GM21360 (cell line): ENCODE measurements around the gene RPL39L.

ENCODE experiments used
- ATAC-seq: cut with Tn5 transposase; IDR thresholded peaks from one replicate; pipeline ENCODE4 v1.9.1; 2021; ENCODE audit warnings: mild to moderate bottlenecking, moderate library complexity; ENCODE audit not compliant: unreplicated experiment

RPL39L gene

DNA sequence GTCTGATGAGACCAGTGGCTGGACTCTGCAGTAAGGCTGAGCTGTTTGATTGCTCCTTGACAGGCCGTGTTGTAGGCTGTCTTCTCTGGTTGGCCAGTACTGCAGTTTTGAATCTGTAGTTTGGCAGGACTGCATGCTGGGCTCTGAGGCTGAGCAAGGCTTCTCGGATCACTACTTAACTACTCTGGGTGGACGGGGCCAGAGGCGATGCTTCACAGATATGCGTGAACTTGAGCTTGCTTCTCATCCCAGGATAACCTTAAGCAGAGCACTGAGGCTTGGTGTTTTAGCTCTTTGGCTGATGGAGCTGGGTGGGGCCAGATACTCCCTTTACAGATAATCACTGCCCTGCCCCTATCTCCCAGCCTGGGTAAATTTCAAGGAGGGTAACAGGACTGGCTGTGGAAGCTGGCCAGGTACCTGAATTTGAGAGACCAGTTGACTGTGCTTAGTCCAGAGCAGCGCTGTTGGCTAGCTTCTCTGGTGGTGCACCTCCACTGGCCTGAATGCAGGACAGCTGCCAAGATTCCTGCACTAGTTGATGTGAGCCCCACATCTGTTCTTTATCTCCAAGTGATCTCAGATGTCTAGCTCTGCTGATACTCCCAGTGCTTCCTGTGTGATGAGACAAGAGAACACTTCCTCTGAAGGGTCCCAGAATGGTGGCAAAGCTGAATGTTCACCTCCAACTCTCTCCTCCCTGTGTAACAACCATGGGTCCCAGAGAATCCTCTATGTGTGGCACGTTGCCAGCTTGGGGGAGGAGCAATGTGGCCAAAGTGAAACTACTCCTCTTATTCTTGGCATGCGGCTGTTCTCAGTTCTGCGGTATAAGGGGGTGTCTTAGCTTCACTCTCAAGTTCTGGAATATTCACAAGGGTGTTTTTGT lies 37.9 kb downstream of the RPL39L start:
- ATAC-seq: no peak

DNA sequence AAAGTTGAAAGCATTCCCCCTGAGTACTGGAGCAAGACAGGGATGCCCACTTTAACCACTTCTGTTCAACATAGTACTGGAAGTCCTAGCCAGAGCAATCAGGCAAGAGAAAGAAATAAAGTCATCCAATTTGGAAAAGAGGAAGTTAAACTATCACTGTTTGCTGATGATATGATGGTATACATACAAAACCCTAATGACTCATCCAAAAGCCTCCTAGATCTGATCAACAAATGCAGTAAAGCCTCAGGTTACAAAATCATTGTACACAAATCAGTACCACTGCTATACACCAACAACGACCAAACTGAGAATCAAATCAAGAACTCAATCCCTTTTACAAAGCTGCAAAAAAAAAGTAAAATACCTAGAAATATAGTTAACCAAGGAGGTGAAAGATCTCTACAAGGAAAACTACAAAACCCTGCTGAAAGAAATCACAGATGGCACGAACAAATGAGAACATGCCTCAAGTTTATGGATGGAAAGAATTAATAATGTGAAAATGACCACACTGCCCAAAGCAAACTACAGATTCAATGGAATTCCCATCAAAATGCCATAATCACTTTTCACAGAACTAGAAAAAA lies 40.3 kb downstream of the RPL39L start:
- ATAC-seq: no peak

DNA sequence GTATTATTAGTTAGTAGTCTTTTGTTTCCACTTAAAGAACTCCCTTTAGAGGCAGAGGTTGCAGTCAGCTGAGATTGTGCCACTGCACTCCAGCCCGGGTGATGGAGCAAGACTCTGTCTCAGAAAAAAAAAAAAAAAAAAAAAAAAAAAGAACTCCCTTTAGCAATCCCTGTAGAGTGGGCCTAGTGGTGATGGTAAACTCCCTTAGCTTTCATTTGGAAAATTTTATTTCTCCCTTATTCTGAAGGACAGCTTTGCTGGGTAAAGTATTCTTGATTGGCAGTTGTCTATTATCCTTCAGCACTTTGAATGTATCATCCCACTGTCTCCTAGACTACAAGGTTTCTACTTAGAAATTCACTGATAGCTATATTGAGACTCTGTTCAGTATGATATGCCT lies 46.0 kb downstream of the RPL39L start:
- ATAC-seq: no peak

DNA sequence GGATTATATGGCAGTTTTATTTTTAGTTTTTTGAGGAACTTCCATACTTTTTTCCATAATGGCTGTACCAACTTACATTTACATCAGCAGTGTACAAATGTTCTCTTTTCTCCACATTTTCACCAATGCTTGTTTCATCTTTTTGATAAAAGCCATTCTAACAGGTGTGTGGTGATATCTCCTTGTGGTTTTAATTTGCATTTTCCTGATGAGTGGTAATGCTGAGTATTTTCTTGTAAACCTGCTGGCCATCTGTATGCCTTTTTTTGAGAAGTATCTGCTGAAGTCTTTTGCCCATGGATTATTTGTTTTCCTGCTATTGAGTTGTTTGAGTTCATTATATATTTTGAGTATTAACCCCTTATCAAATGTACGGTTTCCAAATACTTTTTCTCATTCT lies 50.6 kb downstream of the RPL39L start:
- ATAC-seq: no peak

DNA sequence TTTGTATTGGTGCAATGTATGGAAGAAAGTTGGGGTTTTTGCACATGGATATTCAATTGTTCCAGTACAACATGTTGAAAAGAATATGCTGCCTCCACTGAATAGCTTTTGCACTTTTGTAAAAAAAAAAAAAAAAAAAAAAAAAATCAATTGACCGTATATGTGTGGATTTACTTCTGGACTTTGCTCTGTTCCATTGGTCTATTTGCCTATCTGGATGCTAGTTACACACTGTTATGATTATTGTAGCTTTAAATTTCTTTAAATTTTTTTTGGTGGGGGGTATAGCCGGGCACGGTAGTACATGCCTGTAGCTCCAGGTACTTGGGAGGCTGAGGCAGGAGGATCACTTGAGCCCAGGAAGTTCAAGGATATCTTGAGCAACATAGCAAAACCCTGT lies 52.5 kb downstream of the RPL39L start:
- no peak for ATAC-seq

DNA sequence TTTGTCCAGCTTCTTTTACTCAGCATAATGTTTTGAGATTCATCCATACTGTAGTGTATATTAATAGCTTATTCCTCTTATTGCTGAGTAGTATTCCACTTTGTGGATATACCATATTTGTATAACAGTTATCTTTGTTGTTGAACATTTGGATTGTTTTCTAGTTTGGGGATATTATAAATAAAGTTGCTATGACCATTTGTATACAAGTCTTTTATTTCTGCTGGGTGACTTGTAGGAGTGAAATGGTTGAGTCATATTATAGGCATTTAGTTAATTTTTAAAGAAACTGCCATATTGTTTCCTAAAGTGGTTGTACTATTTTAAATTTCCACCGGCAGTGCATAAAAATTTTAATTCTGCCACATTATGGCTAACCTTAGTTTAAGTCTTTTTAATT lies 53.4 kb downstream of the RPL39L start:
- no peak for ATAC-seq

DNA sequence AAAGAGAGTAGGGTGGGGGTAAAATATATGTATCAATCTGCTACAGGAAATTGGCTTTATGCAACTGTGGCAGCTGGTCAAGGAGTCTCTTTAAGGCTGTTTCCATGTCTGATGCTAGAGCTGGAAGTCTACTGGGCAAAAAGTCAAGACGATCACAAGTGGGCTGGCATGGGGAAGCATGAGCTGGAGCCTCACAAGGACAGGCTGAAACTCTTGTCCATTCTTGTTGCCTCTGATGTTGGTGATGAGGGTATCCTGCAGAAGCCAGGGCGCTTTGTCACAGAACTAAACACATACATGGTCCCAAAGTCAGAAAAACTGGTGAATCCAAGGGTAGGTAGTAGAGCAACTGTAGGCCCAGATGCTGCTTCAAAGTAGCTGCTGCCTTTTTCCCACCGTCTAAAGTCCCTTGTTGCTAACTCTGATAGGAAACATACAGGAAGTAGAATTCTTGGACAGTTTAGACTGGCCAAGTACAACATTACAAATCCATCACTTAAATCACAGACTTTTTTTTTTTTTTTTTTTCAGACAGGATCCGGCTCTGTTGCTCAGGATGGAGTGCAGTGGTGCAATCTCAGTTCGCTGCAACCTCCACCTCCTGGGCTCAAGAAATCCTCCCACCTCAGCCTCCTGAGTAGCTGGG lies 54.2 kb downstream of the RPL39L start:
- no peak for ATAC-seq

DNA sequence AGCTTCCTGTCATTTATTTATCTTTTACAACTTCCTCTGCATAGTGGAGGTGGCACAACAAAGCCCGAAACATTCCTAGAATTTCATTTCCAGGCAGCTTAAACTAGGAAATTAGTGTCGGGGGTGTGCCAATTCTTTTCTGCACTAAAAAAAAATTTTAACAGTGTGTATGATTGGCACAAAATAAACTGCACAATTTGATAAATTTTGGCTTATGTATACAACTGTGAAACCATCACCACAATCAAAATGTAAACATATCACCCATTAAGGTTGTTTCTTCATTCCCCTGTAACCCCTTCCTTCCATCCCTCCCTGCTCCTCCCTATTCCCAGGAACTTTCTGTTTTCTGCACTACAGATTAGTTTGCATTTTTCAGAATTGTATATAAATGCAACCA lies 54.7 kb downstream of the RPL39L start:
- ATAC-seq: no peak

DNA sequence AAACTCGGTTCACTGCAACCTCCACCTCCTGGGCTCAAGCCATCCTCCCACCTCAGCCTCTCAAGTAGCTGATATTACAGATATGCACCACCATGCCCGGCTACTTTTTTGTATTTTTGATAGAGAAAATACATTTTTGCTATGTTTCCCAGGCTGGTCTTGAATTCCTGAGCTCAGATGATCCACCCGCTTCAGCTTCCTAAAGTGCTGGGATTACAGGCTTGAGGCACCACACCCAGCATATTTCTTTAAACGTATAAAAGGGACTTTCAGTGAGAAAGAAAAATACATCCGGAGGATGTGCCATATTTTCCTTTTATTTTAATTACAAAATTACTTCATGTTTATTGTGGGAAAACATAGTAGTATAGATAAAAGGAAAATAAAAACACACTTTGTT lies 55.2 kb downstream of the RPL39L start:
- ATAC-seq: no peak

DNA sequence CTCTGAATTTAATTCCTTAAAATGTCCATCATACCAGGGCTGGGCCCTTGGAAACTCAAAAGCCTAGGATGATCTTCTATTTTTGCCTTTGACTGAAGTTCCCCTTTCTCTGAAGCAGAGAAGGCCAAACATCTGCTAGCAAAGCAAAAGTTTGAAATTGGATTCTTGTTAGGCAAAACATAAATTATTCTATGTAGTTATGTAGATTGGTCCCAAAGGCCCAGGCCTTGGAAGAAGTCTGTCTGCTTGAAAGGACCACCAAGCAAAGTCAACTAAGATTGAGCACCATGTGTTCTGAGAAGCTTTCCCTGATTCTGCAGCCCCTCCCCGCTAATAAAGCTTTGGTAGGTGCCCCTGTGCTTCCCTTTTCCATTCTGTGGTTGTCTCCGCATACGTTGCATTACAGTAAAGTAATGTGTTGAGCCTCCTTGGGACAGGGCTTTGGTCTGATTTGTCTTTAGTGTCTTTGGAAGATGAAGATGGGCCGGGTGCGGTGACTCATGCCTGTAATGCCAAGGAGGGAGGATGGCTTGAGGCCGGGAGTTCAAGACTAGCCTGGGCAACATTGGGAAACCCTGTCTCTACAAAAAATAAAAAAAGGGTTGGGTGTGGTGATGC lies 56.4 kb downstream of the RPL39L start:
- no peak for ATAC-seq

DNA sequence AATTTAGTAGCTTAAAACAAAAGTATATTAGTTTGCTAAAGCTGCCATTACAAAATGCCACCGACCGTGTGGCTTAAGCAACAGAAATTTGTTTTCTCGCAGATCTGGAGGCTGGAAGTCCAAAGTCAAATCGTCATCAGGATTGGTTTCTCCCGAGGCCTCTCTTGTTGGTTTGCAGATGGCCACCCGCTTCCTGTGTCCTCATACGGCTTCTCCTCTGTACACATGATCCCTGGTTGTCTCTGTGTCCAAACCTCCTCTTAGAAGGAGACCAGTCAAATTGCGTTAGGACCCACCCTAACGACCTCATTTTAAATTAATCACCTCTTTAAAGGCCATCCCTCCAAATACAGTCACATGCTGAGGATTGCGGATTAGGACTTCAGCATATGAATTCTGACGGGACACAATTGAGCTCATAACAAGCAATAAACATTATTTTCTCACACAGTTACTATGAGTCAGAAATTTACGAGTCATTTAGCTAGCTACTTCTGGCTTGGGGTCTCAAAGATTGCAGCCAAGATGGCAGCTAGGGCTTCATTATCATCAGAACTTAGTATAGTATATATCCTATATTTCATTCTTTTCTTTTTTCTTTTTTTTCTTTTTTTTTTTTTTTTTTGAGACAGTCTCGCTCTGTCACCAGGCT lies 58.4 kb downstream of the RPL39L start:
- ATAC-seq: no peak

DNA sequence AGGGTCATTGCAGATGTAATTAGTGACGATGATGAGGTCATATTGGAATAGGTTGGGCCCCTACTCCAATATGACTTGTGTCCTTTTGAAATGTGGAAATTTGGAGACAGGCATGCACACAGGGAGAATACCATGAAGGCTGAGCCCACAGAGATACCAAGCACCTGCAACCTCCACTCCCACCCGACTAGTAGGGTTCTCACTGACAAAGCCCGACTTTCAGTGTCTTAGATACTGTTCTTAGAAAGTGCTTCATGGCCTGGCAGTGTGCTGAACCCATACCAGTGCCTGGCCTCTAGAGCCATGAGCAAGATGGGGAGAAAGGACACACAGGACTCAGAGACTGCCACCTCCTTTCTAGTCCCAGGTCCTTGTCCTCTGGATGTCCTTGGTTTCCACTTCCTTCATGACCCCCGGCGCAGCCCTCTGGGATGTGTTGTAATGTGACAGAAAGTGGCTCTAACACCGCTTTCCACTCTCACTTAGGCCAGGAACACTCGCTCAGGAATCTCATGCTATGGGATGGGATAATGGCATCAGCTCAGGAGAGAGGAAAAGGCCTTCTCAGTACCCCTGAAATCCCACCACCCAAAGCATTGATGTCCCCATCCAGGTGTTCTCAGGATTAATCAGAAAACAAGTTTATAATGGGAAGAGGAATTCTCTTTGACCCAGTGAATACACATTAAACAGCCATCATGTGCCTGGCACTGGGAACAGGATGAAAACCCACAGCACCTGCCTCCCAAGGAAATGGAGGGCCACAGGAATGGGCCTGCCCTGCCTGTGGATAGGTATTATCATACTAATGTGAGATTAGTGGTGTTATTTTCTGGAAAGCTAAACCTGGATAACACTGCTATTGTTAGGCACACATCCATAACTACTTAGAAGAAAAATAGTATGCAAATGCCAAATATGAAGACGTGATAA lies 59.9 kb downstream of the RPL39L start:
- no peak for ATAC-seq

DNA sequence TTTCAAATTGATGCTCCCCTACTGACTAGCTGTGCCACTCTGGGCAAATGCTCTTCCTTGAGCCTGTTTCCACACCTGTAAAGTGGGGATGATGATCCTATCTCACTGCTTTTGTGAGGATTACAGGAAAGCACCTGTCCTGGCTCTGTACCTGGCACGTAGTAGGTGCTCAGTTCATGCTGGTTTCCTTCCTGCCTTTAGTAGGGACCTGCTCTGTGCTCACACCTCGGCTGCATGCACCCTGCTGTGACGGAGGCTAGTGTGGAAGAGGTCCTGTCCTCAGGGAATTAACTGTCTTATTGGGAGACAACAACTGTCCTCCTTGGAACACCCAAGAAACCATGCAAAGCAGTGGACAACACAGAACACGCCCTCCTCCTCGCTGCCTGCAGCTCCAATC lies 61.8 kb downstream of the RPL39L start:
- no peak for ATAC-seq

DNA sequence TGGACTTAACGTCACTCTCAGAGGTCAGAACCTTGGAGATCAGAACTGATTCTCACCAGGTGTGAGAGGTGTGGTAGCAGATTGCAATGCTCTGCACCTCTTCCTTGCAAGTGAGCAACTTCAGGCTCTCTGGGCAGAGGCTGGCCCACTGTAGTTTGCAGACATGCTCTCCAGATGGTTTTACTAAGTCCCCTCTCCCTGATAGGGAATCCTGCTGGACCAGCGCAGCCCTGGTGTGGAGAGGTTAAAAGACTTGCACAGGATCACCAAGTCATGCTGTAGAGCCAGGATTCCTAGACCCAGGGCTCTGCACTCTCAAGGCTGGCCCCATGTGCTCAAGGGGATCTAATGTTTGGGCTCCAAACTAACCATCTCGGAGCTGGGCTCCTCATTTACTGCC lies 62.2 kb downstream of the RPL39L start:
- no peak for ATAC-seq

DNA sequence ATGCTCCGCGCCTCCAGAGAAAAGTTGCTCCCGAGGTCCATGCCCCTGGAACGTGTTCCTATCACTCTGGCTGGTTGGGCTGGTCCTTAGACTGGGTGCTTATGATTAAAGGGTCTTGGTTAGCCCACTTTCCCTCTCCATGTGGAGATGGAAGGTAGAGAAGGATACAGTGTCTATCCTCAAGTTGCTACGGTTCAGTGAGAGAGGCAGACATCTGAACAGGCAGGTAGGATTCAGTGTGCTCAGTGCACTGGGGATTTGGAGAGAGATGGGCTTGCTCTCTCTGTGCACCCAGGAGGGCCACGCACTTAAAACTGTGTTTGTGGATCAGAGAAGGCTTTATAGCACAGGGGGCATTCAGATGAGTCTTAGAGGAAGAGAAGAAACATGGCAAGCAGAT lies 63.0 kb downstream of the RPL39L start:
- ATAC-seq: no peak

DNA sequence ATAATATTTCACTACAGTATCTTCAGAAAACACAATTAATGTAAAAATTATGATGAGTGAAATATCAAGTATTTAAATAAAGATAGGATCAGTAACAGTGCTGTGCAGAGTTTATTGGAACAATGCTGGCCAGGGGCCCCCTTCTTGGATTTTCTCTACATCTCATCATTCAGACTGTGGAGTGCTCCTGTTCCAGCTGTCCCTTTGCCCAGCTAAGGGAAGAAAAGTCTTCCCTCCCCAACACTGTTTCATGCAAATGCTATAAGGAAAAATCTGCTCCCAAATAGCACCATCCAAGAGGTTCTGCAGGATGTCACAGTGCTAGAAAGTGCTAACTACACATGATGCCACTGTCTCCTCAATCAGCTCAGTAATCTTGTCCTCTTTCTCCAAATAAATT lies 64.5 kb downstream of the RPL39L start:
- ATAC-seq: no peak

DNA sequence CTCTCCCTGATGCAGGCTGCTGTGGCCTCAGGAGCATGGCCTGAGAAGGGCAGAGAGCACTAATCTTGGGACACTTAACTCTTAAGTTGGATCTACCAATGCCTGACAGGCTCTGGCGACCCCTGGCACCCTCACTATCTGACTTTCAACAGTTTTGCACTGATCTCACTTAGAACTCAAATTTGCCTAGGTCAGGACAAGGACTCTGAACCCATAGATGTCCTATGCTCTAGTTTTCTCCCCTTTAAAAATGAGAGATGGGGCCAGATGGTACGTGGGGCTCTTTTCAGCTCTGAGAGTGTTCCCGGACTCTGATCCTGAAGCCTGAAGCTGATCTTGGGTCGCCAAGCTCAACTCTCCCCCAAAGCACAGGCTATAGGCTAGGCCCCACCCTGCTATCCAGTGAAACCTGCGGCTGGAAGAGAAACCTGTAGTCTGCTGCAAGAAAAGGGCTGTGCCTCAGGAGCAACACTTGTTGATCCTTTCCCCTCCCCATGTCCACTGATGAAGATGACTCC lies 65.7 kb downstream of the RPL39L start:
- no peak for ATAC-seq

DNA sequence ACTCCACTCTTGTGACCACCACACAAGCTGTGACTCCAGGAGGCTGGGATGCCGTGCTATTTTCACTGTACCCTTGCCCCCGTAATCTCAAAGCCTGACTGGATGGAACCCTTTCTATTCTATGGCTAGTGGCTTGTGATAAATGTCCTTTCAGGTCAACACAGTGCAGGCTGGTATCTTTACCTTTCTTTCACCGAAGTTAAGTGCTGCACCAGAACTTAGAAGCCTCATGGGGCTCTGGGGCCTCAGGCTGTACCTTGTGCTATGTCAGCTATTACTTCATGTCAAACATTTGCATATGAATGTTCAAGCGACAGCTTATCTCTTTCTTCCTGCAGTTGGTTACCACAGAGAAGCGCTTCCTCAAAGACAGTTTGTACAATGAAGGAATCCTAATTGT lies 66.8 kb downstream of the RPL39L start:
- ATAC-seq: no peak

DNA sequence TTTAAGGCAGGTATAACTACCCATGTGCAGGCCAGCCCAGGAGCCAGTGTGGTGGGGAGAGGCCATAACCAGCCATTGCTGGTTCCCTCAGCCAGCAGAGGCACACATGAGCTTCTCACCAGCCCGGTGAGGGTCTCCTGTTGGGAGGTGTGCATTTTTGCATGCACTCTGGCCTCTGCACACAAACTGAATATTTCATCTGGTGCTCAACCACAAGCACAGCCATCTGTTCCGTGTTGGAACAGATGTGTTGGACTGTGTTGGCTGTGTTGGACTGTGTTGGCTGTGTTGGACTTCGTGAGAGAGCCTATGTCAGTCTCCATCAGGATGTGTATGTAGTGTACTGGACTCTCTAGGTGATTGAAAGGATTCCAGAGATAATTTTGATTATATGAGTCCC lies 67.2 kb downstream of the RPL39L start:
- ATAC-seq: no peak
